Nephron (organoid): ENCODE measurements around the gene CCT3.

Experiments
- H3K27ac Mint-ChIP-seq, 3 experiments: 2 replicates each; pipeline ENCODE4 v1.8.0; 2020; ENCODE audit warnings: mixed read lengths in 3 of 3, mild to moderate bottlenecking in 2 of 3, moderate library complexity in 1 of 3
- H3K27me3 Mint-ChIP-seq: 2 replicates; pipeline ENCODE4 v1.8.0; 2021; ENCODE audit warnings: low read depth, mild to moderate bottlenecking, moderate library complexity, mixed read lengths
- H3K36me3 Mint-ChIP-seq: 2 replicates; pipeline ENCODE4 v1.8.0; 2020; ENCODE audit warnings: low read depth, mixed read lengths
- H3K4me1 Mint-ChIP-seq: 2 replicates; pipeline ENCODE4 v1.8.0; 2020; ENCODE audit warnings: mixed read lengths
- H3K4me3 Mint-ChIP-seq, 3 experiments: 2 replicates each; pipeline ENCODE4 v1.8.0; 2020; ENCODE audit warnings: mild to moderate bottlenecking in 3 of 3, mixed read lengths in 3 of 3, moderate library complexity in 2 of 3
- H3K9me3 Mint-ChIP-seq: 2 replicates; pipeline ENCODE4 v1.8.0; 2020; ENCODE audit warnings: mixed read lengths
- CTCF ChIP-seq, 3 experiments: fragments of 200-600 bp; sonication (generic); IDR thresholded peaks; one replicate each; pipeline ENCODE4 v1.5.0; 2021; ENCODE audit warnings: antibody characterized with exemption in 3 of 3; ENCODE audit not compliant: unreplicated experiment in 3 of 3

Gene CCT3

GRCh38 chr1:156279837-156280236 lies 58.3 kb downstream of the CCT3 start:
- H3K4me3 Mint-ChIP-seq: peak overlapping the region; percentile 69 to 82 (median 74)
- no peaks in the 10 kb centered on the region for H3K27me3 Mint-ChIP-seq
- H3K4me1 Mint-ChIP-seq: peaks cover 33% of the 10 kb centered on the region
- TF ChIP-seq CTCF (IDR thresholded peaks at IDR 0.05; ENCODE audit: unreplicated experiment in 3 of 3): no peak
- H3K36me3 Mint-ChIP-seq: peaks cover 37% of the 10 kb centered on the region
- H3K9me3 Mint-ChIP-seq: no peaks in the 10 kb centered on the region
- H3K27ac Mint-ChIP-seq: peak overlapping the region in 1 of 3 experiments; percentile 34

GRCh38 chr1:156276966-156277381 lies 61.1 kb downstream of the CCT3 start:
- no peak for TF ChIP-seq CTCF (IDR thresholded peaks at IDR 0.05; ENCODE audit: unreplicated experiment in 3 of 3)
- no peak overlapping the region for H3K27ac Mint-ChIP-seq

GRCh38 chr1:156276532-156276931 lies 61.6 kb downstream of the CCT3 start:
- H3K4me3 Mint-ChIP-seq: no peak overlapping the region
- H3K4me1 Mint-ChIP-seq: peaks cover 17% of the 10 kb centered on the region
- H3K36me3 Mint-ChIP-seq: peaks cover 68% of the 10 kb centered on the region
- no peak overlapping the region for H3K27ac Mint-ChIP-seq
- no peaks in the 10 kb centered on the region for H3K9me3 Mint-ChIP-seq
- no peak for TF ChIP-seq CTCF (IDR thresholded peaks at IDR 0.05; ENCODE audit: unreplicated experiment in 3 of 3)
- no peaks in the 10 kb centered on the region for H3K27me3 Mint-ChIP-seq

More at GRCh38 chr1:156276966-156277381, 61.1 kb downstream of the CCT3 start:
- Mint-ChIP-seq H3K9me3 (no peaks in the 10 kb centered on the region), H3K4me1 (peaks cover 19% of the 10 kb centered on the region), H3K36me3 (peaks cover 64% of the 10 kb centered on the region), H3K27me3 (no peaks in the 10 kb centered on the region), H3K4me3 (no peak overlapping the region)

GRCh38 chr1:156270314-156270713 lies 67.8 kb downstream of the CCT3 start:
- Mint-ChIP-seq H3K27ac (no peak overlapping the region), H3K36me3 (peaks cover 75% of the 10 kb centered on the region), H3K9me3 (no peaks in the 10 kb centered on the region), H3K27me3 (no peaks in the 10 kb centered on the region), H3K4me3 (no peak overlapping the region), H3K4me1 (no peaks in the 10 kb centered on the region)
- no peak for TF ChIP-seq CTCF (IDR thresholded peaks at IDR 0.05; ENCODE audit: unreplicated experiment in 3 of 3)

GRCh38 chr1:156268336-156268735 lies 69.8 kb downstream of the CCT3 start:
- no peak for TF ChIP-seq CTCF (IDR thresholded peaks at IDR 0.05; ENCODE audit: unreplicated experiment in 3 of 3)
- H3K9me3 Mint-ChIP-seq: no peaks in the 10 kb centered on the region
- H3K4me3 Mint-ChIP-seq: no peak overlapping the region
- peaks cover 72% of the 10 kb centered on the region for H3K36me3 Mint-ChIP-seq
- H3K4me1 Mint-ChIP-seq: no peaks in the 10 kb centered on the region
- H3K27me3 Mint-ChIP-seq: no peaks in the 10 kb centered on the region
- no peak overlapping the region for H3K27ac Mint-ChIP-seq

- no peak for TF ChIP-seq CTCF (IDR thresholded peaks at IDR 0.05; ENCODE audit: unreplicated experiment in 3 of 3)
- H3K36me3 Mint-ChIP-seq: peaks cover 71% of the 10 kb centered on the region
- H3K9me3 Mint-ChIP-seq: no peaks in the 10 kb centered on the region
- no peaks in the 10 kb centered on the region for H3K4me1 Mint-ChIP-seq
- H3K4me3 Mint-ChIP-seq: no peak overlapping the region
- no peaks in the 10 kb centered on the region for H3K27me3 Mint-ChIP-seq
- H3K27ac Mint-ChIP-seq: no peak overlapping the region
These were observed 72.0 kb downstream of the CCT3 start for GRCh38 chr1:156266051-156266450.
